HCT116 (cell line): ENCODE measurements around the gene ROCK1. TPM values are rescaled to one million over a fixed set of nuclear protein-coding genes. Genes with fewer than 3 reads are reported as not detected.

Experiments
- ATAC-seq: fragments of 200-7000 bp; cut with Tn5 transposase; 2 replicates; pipeline ENCODE4 v1.9.1; 2020; ENCODE audit warnings: mild to moderate bottlenecking, moderate library complexity
- BruUV-seq: library from RNA; stranded (reverse); fragments of 400-500 nt; replicated peaks from 2 replicates; lab custom pipeline; 2021; lab: Mats Ljungman, UMichigan
- CTCF ChIA-PET: fragments of 300-600 bp; sonication (Branson Sonifier 250); formaldehyde crosslinking; loops from one replicate; lab custom pipeline; 2021; ENCODE audit warnings: antibody characterized with exemption; lab: Charles Lee
- POLR2A ChIA-PET: fragments of 300-600, 350-600 bp; sonication (Branson Sonifier 250); formaldehyde crosslinking; loops from one replicate; lab custom pipeline; 2021; ENCODE audit warnings: antibody characterized with exemption; lab: Charles Lee
- RAD21 ChIA-PET, 2 experiments: fragments of 300-600 bp; sonication (Branson Sonifier 250); formaldehyde crosslinking; loops; one replicate each; lab custom pipeline; 2023; ENCODE audit warnings: low total read pairs in 2 of 2; ENCODE audit not compliant: uncharacterized antibody in 2 of 2, unreplicated experiment in 2 of 2, low non-redundant PET in 1 of 2; lab: Charles Lee
- DNase-seq: peaks from one replicate; pipeline ENCODE4 v3.0.0-alpha.2; 2010; ENCODE audit warnings: low read depth, low spot score
- H2AFZ ChIP-seq: fragments of 200-600 bp; shearing (Covaris generic), sonication (generic); 2 replicates; pipeline ENCODE4 v1.6.1; 2017; ENCODE audit warnings: low read depth, mixed run types, mixed read lengths, antibody characterized with exemption, low read length; ENCODE audit not compliant: poor library complexity, severe bottlenecking
- H3K27ac ChIP-seq: 2 replicates; pipeline ENCODE4 v1.5.1; 2012; ENCODE audit warnings: low read depth, low read length
- H3K27me3 ChIP-seq: fragments of 200-600 bp; sonication (generic); 2 replicates; pipeline ENCODE4 v1.6.1; 2016; ENCODE audit warnings: mixed run types, low read length, mixed read lengths; ENCODE audit not compliant: insufficient read depth
- H3K36me3 ChIP-seq, 2 experiments: fragments of 200-500 bp in 1 of 2; fragments of 200-600 bp in 1 of 2; sonication (Bioruptor generic) in 1 of 2; sonication (generic) in 1 of 2; 2 replicates each; pipeline versions ENCODE4 v1.5.1 to v1.6.1; 2014 to 2016; ENCODE audit warnings: low read length in 2 of 2, inconsistent platforms in 1 of 2, mixed read lengths in 1 of 2, mixed run types in 1 of 2; ENCODE audit not compliant: insufficient read depth in 2 of 2, control insufficient read depth in 1 of 2
- H3K4me1 ChIP-seq, 2 experiments: fragments of 200-600 bp in 1 of 2; sonication (generic) in 1 of 2; 2 replicates each; pipeline versions ENCODE4 v1.5.1 to v1.6.1; 2012 to 2017; ENCODE audit warnings: low read length in 2 of 2, inconsistent platforms in 1 of 2, mild to moderate bottlenecking in 1 of 2, mixed read lengths in 1 of 2, mixed run types in 1 of 2, moderate library complexity in 1 of 2; ENCODE audit not compliant: insufficient read depth in 2 of 2, control insufficient read depth in 1 of 2
- H3K4me2 ChIP-seq: fragments of 200-600 bp; sonication (generic); 2 replicates; pipeline ENCODE4 v1.6.1; 2017; ENCODE audit warnings: mixed run types, low read length, mixed read lengths
- H3K4me3 ChIP-seq, 2 experiments: fragments of 200-600 bp in 1 of 2; sonication (generic) in 1 of 2; replicated peaks in 1 of 2; 2 replicates each; pipeline ENCODE4 v1.5.1; 2011 to 2016; ENCODE audit warnings: low read length in 2 of 2, control low read depth in 1 of 2, low read depth in 1 of 2, mild to moderate bottlenecking in 1 of 2, mixed read lengths in 1 of 2, mixed run types in 1 of 2
- H3K79me2 ChIP-seq: fragments of 200-600 bp; sonication (generic); 2 replicates; pipeline ENCODE4 v1.6.1; 2017; ENCODE audit warnings: mild to moderate bottlenecking, mixed run types, low read length, moderate library complexity, mixed read lengths; ENCODE audit not compliant: insufficient read depth
- H3K9ac ChIP-seq: fragments of 200-600 bp; sonication (generic); 2 replicates; pipeline ENCODE4 v1.6.1; 2016; ENCODE audit warnings: low read length, mixed read lengths
- H3K9me2 ChIP-seq: fragments of 200-600 bp; sonication (generic), shearing (Covaris generic); 2 replicates; pipeline ENCODE4 v1.6.1; 2017; ENCODE audit warnings: mixed run types, mild to moderate bottlenecking, moderate library complexity; ENCODE audit not compliant: insufficient read depth
- H3K9me3 ChIP-seq, 2 experiments: fragments of 200-500 bp in 1 of 2; fragments of 200-600 bp in 1 of 2; sonication (Bioruptor generic) in 1 of 2; sonication (generic) in 1 of 2; 2 replicates each; pipeline ENCODE4 v1.6.1; 2014 to 2017; ENCODE audit warnings: low read length in 2 of 2, mixed read lengths in 2 of 2, inconsistent platforms in 1 of 2, low read depth in 1 of 2, mild to moderate bottlenecking in 1 of 2, mixed run types in 1 of 2, moderate library complexity in 1 of 2; ENCODE audit not compliant: control insufficient read depth in 1 of 2, insufficient read depth in 1 of 2
- H4K20me1 ChIP-seq: fragments of 200-600 bp; sonication (generic), shearing (Covaris generic); 2 replicates; pipeline ENCODE4 v1.6.1; 2017; ENCODE audit warnings: mixed run types, mild to moderate bottlenecking, moderate library complexity; ENCODE audit not compliant: insufficient read depth
- CTCF ChIP-seq, 3 experiments: fragments of 200-600 bp in 1 of 3; sonication (generic) in 1 of 3; IDR thresholded peaks in 2 of 3; conservative IDR thresholded peaks in 1 of 3; 2 replicates each; pipeline ENCODE4 v1.5.1; 2012 to 2017; ENCODE audit warnings: low read depth in 2 of 3, low read length in 2 of 3, antibody characterized with exemption in 1 of 3, borderline replicate concordance in 1 of 3, control low read depth in 1 of 3, mild to moderate bottlenecking in 1 of 3, mixed read lengths in 1 of 3, mixed run types in 1 of 3, moderate library complexity in 1 of 3; ENCODE audit not compliant: insufficient read depth in 1 of 3
- ELF1 ChIP-seq: IDR thresholded peaks from 2 replicates; pipeline ENCODE4 v1.6.1; 2012; ENCODE audit warnings: low read depth, borderline replicate concordance
- EZH2 ChIP-seq: fragments of 200-600 bp; sonication (generic); IDR thresholded peaks from 2 replicates; pipeline ENCODE4 v1.6.1; 2017; ENCODE audit warnings: antibody characterized with exemption, mixed run types
- FOSL1 ChIP-seq: IDR thresholded peaks from 2 replicates; pipeline ENCODE4 v1.6.1; 2012; ENCODE audit warnings: low read depth
- MAX ChIP-seq: IDR thresholded peaks from 2 replicates; pipeline ENCODE4 v1.6.1; 2012
- RAD21 ChIP-seq: IDR thresholded peaks from 2 replicates; pipeline ENCODE4 v1.6.1; 2012; ENCODE audit warnings: low read depth, mild to moderate bottlenecking
- REST ChIP-seq: IDR thresholded peaks from 2 replicates; pipeline ENCODE4 v1.6.1; 2012; ENCODE audit warnings: low read depth
- SP1 ChIP-seq: IDR thresholded peaks from 2 replicates; pipeline ENCODE4 v1.6.1; 2012; ENCODE audit warnings: low read depth
- TCF7L2 ChIP-seq: IDR thresholded peaks from 2 replicates; pipeline ENCODE4 v1.7.0; 2011; ENCODE audit warnings: borderline replicate concordance, inconsistent platforms; ENCODE audit not compliant: insufficient read depth, insufficient read length; ENCODE audit errors: extremely low read depth
- ZBTB33 ChIP-seq: IDR thresholded peaks from 2 replicates; pipeline ENCODE4 v1.6.1; 2011; ENCODE audit warnings: mild to moderate bottlenecking, low read length, moderate library complexity; ENCODE audit not compliant: insufficient replicate concordance; ENCODE audit errors: extremely low read depth
- ZFX ChIP-seq: fragments of 450-650 bp; IDR thresholded peaks from 2 replicates; pipeline ENCODE4 v1.6.1; 2017
- intact Hi-C: fragments of 100-400 bp; cut with micrococcal nuclease; formaldehyde crosslinking; loops from 2 replicates; pipeline ENCODE4 v1.10.0; 2022
- total RNA-seq: library from RNA; stranded (reverse); gene quantifications from one replicate; pipeline ENCODE4 v1.2.1, GENCODE V29; 2021; ENCODE audit not compliant: unreplicated experiment

Gene ROCK1
- total RNA-seq, 1 experiment from 2014 or later, result 38.1 TPM

GRCh38 chr18:21099442-21099841 lies 12.2 kb downstream of the ROCK1 start:
- intact Hi-C loops, result no loop called here
- peaks cover 97% of the 10 kb centered on the region for H3K79me2 ChIP-seq
- no peak overlapping the region for H3K4me3 ChIP-seq

More at GRCh38 chr18:21099442-21099841, 12.2 kb downstream of the ROCK1 start:
- no peaks in the 10 kb centered on the region for H3K27me3 ChIP-seq
- H3K9me3 ChIP-seq, result no peaks in the 10 kb centered on the region
- no peaks in the 10 kb centered on the region for H3K9me2 ChIP-seq
- DNase-seq (no peak), ATAC-seq (no peak)
- POLR2A ChIA-PET, result interaction anchor here (2.1 kb wide), 1 partner anchor 12 kb away, joined by 6 read pairs; the partner anchor contains the start of gene ROCK1
- CTCF ChIA-PET, result interaction anchor here (1.0 kb wide), 1 partner anchor 501 kb away, joined by 3 read pairs; the partner anchor contains the start of gene ESCO1
- no peak overlapping the region for H2AFZ ChIP-seq
- H3K27ac ChIP-seq, result no peak overlapping the region
- no peak for TF ChIP-seq TCF7L2
- no peak for TF ChIP-seq ZBTB33
- TF ChIP-seq ELF1, result no peak
- TF ChIP-seq CTCF (IDR thresholded peaks at IDR 0.05 in 2 of 3, conservative IDR thresholded peaks at IDR 0.05 in 1 of 3; ENCODE audit: borderline replicate concordance in 1 of 3, insufficient read depth in 1 of 3, low read depth in 2 of 3, low read length in 2 of 3), result no peak
- TF ChIP-seq SP1, result no peak
- TF ChIP-seq EZH2, result no peak
- no peak for TF ChIP-seq FOSL1
- TF ChIP-seq ZFX, result no peak
- no peak for TF ChIP-seq RAD21
- TF ChIP-seq MAX, result no peak
- TF ChIP-seq REST, result no peak
- H3K9ac ChIP-seq, result no peak overlapping the region
- peaks cover 10% of the 10 kb centered on the region; the same call in 1 of the 2 replicates for H4K20me1 ChIP-seq
- BruUV-seq, result no TSS peak
- H3K4me2 ChIP-seq, result no peak overlapping the region
- RAD21 ChIA-PET, result no interaction called here
- no peaks in the 10 kb centered on the region for H3K36me3 ChIP-seq
- H3K4me1 ChIP-seq, result no peaks in the 10 kb centered on the region
